SK-N-SH (cell line): ENCODE data around the gene EPB41L4B. TPM values are rescaled to one million over a fixed set of nuclear protein-coding genes. Genes with fewer than 3 reads are reported as not detected.
A peak's percentile ranks its signal among the peaks of the same experiment; 100 is the strongest.

Experiments
- CTCF ChIA-PET: fragments of 300-600, 350-600 bp; formaldehyde crosslinking; extraction: SDS; loops from one replicate; lab custom pipeline; 2021; lab: Yijun Ruan, JAX
- POLR2A ChIA-PET: fragments of 350-600 bp; sonication (Branson Sonifier 250); formaldehyde crosslinking; extraction: SDS; loops from one replicate; lab custom pipeline; 2020; ENCODE audit warnings: antibody characterized with exemption, inconsistent platforms; lab: Yijun Ruan, JAX
- DNase-seq: peaks from one replicate; pipeline ENCODE4 v3.0.0; 2012
- H2AFZ ChIP-seq: fragments of 200-600 bp; sonication (generic); 2 replicates; pipeline ENCODE4 v1.8.1; 2016; ENCODE audit warnings: antibody characterized with exemption, mild to moderate bottlenecking, low read depth
- H3F3A ChIP-seq: fragments of 200-600 bp; sonication (generic); replicated peaks from 2 replicates; pipeline ENCODE3; 2016; ENCODE audit warnings: antibody characterized with exemption, mild to moderate bottlenecking; ENCODE audit not compliant: insufficient read depth
- H3K27ac ChIP-seq, 2 experiments: fragments of 200-500 bp in 1 of 2; fragments of 200-600 bp in 1 of 2; sonication (Bioruptor generic) in 1 of 2; sonication (generic), shearing (Covaris generic) in 1 of 2; 2 replicates each; pipeline versions ENCODE4 v1.5.1 to v1.6.1; 2014 to 2016; ENCODE audit warnings: low read depth in 2 of 2, inconsistent platforms in 1 of 2, low read length in 1 of 2, mild to moderate bottlenecking in 1 of 2, mixed read lengths in 1 of 2
- H3K27me3 ChIP-seq: fragments of 200-600 bp; sonication (generic), shearing (Covaris generic); 2 replicates; pipeline ENCODE4 v1.6.1; 2016; ENCODE audit warnings: mixed run types; ENCODE audit not compliant: insufficient read depth
- H3K36me3 ChIP-seq, 2 experiments: fragments of 200-500 bp in 1 of 2; fragments of 200-600 bp in 1 of 2; sonication (Bioruptor generic) in 1 of 2; sonication (generic) in 1 of 2; replicated peaks in 1 of 2; 2 replicates each; pipeline versions ENCODE3 to v1.5.1; 2014 to 2016; ENCODE audit warnings: low read length in 1 of 2, mild to moderate bottlenecking in 1 of 2; ENCODE audit not compliant: insufficient read depth in 2 of 2, control insufficient read depth in 1 of 2
- H3K4me1 ChIP-seq, 2 experiments: fragments of 200-500 bp in 1 of 2; fragments of 200-600 bp in 1 of 2; sonication (Bioruptor generic) in 1 of 2; sonication (generic), shearing (Covaris generic) in 1 of 2; 2 replicates each; pipeline versions ENCODE4 v1.5.1 to v1.6.1; 2014 to 2016; ENCODE audit warnings: low read depth in 1 of 2, low read length in 1 of 2, mixed run types in 1 of 2; ENCODE audit not compliant: insufficient read depth in 2 of 2, control insufficient read depth in 1 of 2
- H3K4me2 ChIP-seq: fragments of 200-600 bp; sonication (generic), shearing (Covaris generic); 2 replicates; pipeline ENCODE4 v1.6.1; 2017; ENCODE audit warnings: mixed run types
- H3K4me3 ChIP-seq, 2 experiments: fragments of 200-500 bp in 1 of 2; fragments of 200-600 bp in 1 of 2; sonication (Bioruptor generic) in 1 of 2; sonication (generic), shearing (Covaris generic) in 1 of 2; 2 replicates each; pipeline versions ENCODE4 v1.5.1 to v1.8.1; 2014 to 2016; ENCODE audit warnings: low read depth in 2 of 2, inconsistent platforms in 1 of 2, low read length in 1 of 2, mild to moderate bottlenecking in 1 of 2, mixed read lengths in 1 of 2, moderate library complexity in 1 of 2
- H3K79me2 ChIP-seq: fragments of 200-600 bp; sonication (generic); 2 replicates; pipeline ENCODE4 v1.8.1; 2017; ENCODE audit warnings: mild to moderate bottlenecking; ENCODE audit not compliant: insufficient read depth
- H3K9ac ChIP-seq: fragments of 200-600 bp; sonication (generic); 2 replicates; pipeline ENCODE4 v1.6.1; 2017; ENCODE audit warnings: mixed run types
- H3K9me2 ChIP-seq: fragments of 200-600 bp; sonication (generic); 2 replicates; pipeline ENCODE4 v1.6.1; 2017; ENCODE audit warnings: mixed run types
- H3K9me3 ChIP-seq: fragments of 200-600 bp; sonication (generic); 2 replicates; pipeline ENCODE4 v1.6.1; 2017; ENCODE audit warnings: mixed run types, mild to moderate bottlenecking, moderate library complexity
- H4K20me1 ChIP-seq: fragments of 200-600 bp; sonication (generic); 2 replicates; pipeline ENCODE4 v1.6.1; 2017; ENCODE audit warnings: mild to moderate bottlenecking, mixed run types; ENCODE audit not compliant: insufficient read depth
- ELF1 ChIP-seq: IDR thresholded peaks from 2 replicates; pipeline ENCODE4 v1.4.0; 2012
- FOSL2 ChIP-seq: IDR thresholded peaks from 2 replicates; pipeline ENCODE4 v1.4.0; 2012; ENCODE audit warnings: low read depth, mild to moderate bottlenecking, moderate library complexity, borderline replicate concordance
- FOXJ3 ChIP-seq: sonication (generic); formaldehyde crosslinking; IDR thresholded peaks from 2 replicates; pipeline ENCODE4 v1.5.1; 2020; ENCODE audit warnings: mild to moderate bottlenecking, missing genetic modification reagents
- GABPA ChIP-seq: IDR thresholded peaks from 2 replicates; pipeline ENCODE4 v1.4.0; 2012; ENCODE audit warnings: low read depth, mild to moderate bottlenecking
- JUND ChIP-seq: IDR thresholded peaks from 2 replicates; pipeline ENCODE4 v1.4.0; 2012
- MEF2A ChIP-seq: IDR thresholded peaks from 2 replicates; pipeline ENCODE4 v1.4.0; 2012; ENCODE audit warnings: low read depth, borderline replicate concordance
- POLR2AphosphoS5 ChIP-seq: IDR thresholded peaks from 2 replicates; pipeline ENCODE4 v1.6.1; 2012; ENCODE audit warnings: low read depth, low read length
- RCOR1 ChIP-seq: fragments of 150-350 bp; IDR thresholded peaks from 2 replicates; pipeline ENCODE4 v1.6.1; 2017; ENCODE audit warnings: antibody characterized with exemption, low read length
- RFX5 ChIP-seq: IDR thresholded peaks from 2 replicates; pipeline ENCODE4 v1.6.1; 2012; ENCODE audit warnings: mild to moderate bottlenecking, improper control_type of control experiment, low read length
- SIN3A ChIP-seq: IDR thresholded peaks from 2 replicates; pipeline ENCODE4 v1.6.1; 2012; ENCODE audit warnings: low read depth, mild to moderate bottlenecking, low read length, moderate library complexity, borderline replicate concordance
- TCF12 ChIP-seq: IDR thresholded peaks from 2 replicates; pipeline ENCODE4 v1.4.0; 2012
- WGBS: methylation state at CpG from one replicate; pipeline ENCODE4 v1.1.6; 2017; ENCODE audit warnings: low lambda C conversion rate; 5-methylcytosine and 5-hydroxymethylcytosine counted together
- polyA plus RNA-seq, 3 experiments: library from polyadenylated mRNA; depleted of rRNA; stranded (reverse); fragments of >200 nt; gene quantifications; 2 replicates each; pipeline ENCODE4 v1.2.3, GENCODE V29; 2012
- TF ChIP-seq, protein P1 (sequence below): fragments of 150-350 bp; IDR thresholded peaks from 2 replicates; pipeline ENCODE4 v1.6.1; 2017; ENCODE audit warnings: antibody characterized with exemption, low read length, low read depth, borderline replicate concordance
- TF ChIP-seq, protein P2 (sequence below): IDR thresholded peaks from 2 replicates; pipeline ENCODE4; 2012

Gene EPB41L4B
- polyA plus RNA-seq, 1 of the 3 experiments (the other 2 are of a cell fraction) = 0.59 TPM

DNA sequence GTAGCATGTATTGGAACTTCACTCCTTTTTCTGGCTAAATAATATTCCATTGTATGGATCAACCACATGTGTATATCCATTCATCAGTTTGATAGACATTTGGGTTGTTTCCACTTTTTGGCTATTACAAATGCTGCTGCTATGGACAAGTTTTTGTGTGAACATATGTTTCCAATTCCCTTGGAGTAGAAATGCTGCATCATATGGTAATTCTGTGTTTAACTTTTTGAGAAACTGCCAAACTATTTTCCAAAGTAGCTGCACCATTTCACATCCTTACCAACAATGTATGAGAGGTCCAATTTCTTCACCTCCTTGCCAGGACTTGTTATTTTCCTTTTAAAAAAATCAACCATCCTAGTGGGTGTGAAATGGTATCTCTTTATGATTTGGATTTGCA is 162.2 kb downstream of the EPB41L4B start:
- Histone ChIP-seq H3K27me3 (no peaks in the 10 kb centered on the region), H3F3A (no peaks in the 10 kb centered on the region), H3K4me2 (no peak overlapping the region), H3K79me2 (no peaks in the 10 kb centered on the region), H3K9me2 (no peaks in the 10 kb centered on the region), H4K20me1 (no peaks in the 10 kb centered on the region), H3K4me3 (no peak overlapping the region), H3K9ac (no peak overlapping the region), H3K36me3 (no peaks in the 10 kb centered on the region), H3K4me1 (peaks cover 0 to 3% of the 10 kb centered on the region in 2 experiments; a peak in 1 of 4 replicates), H3K27ac (no peak overlapping the region), H2AFZ (no peak overlapping the region), H3K9me3 (no peaks in the 10 kb centered on the region)
- CTCF ChIA-PET = interaction anchor here (1.0 to 2.0 kb wide), 3 partner anchors 9 to 15 kb away, joined by 4 to 5 read pairs (median 4); no protein-coding TSS in a partner anchor
- TF ChIP-seq, protein P1, sequence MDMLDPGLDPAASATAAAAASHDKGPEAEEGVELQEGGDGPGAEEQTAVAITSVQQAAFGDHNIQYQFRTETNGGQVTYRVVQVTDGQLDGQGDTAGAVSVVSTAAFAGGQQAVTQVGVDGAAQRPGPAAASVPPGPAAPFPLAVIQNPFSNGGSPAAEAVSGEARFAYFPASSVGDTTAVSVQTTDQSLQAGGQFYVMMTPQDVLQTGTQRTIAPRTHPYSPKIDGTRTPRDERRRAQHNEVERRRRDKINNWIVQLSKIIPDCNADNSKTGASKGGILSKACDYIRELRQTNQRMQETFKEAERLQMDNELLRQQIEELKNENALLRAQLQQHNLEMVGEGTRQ = no peak
- TF ChIP-seq FOXJ3 (CRISPR knock-in tag) (no peak), TCF12 (peak; percentile 48; the same call in 1 of the 2 replicates)
- TF ChIP-seq, protein P2, sequence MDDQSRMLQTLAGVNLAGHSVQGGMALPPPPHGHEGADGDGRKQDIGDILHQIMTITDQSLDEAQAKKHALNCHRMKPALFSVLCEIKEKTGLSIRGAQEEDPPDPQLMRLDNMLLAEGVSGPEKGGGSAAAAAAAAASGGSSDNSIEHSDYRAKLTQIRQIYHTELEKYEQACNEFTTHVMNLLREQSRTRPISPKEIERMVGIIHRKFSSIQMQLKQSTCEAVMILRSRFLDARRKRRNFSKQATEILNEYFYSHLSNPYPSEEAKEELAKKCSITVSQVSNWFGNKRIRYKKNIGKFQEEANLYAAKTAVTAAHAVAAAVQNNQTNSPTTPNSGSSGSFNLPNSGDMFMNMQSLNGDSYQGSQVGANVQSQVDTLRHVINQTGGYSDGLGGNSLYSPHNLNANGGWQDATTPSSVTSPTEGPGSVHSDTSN = peak; percentile 29; the same call in 1 of the 2 replicates
- POLR2A ChIA-PET = no interaction called here
- no peak for DNase-seq

DNA sequence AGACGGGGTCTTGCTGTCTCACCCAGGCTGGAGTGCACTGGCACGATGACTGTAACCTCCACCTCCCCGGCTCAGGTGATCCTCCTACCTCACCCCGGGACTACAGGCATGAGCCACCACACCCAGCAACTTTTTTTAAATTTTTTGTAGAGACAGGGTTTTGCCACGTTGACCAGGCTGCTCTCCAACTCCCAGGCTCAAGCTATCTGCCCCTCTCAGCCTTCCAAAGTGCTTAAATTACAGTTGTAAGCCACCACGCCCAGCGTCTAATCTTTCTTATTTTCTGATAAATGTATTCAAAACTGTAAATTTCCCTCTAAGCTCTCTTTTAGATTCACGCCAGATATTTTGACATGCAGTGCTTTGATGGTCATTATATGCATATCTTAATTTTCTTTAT is 164.2 kb downstream of the EPB41L4B start:
- DNase-seq = no peak
- H4K20me1 ChIP-seq = no peaks in the 10 kb centered on the region
- H3K27ac ChIP-seq = no peak overlapping the region
- H2AFZ ChIP-seq = no peak overlapping the region
- H3K79me2 ChIP-seq = no peaks in the 10 kb centered on the region
- TF ChIP-seq FOSL2 = no peak
- no peak for TF ChIP-seq RFX5
- no peak for TF ChIP-seq MEF2A
- TF ChIP-seq GABPA = no peak
- no peak for TF ChIP-seq SIN3A
- TF ChIP-seq JUND = no peak
- TF ChIP-seq ELF1 = no peak
- TF ChIP-seq RCOR1 = no peak
- no peak for TF ChIP-seq POLR2AphosphoS5
- TF ChIP-seq, all 33 proteins: peak for 0
- Histone ChIP-seq H3K4me3 (no peak overlapping the region), H3F3A (no peaks in the 10 kb centered on the region), H3K9ac (no peak overlapping the region), H3K27me3 (no peaks in the 10 kb centered on the region), H3K36me3 (no peaks in the 10 kb centered on the region), H3K9me3 (no peaks in the 10 kb centered on the region), H3K4me1 (peaks cover 0 to 3% of the 10 kb centered on the region in 2 experiments; a peak in 1 of 4 replicates), H3K4me2 (no peak overlapping the region), H3K9me2 (no peaks in the 10 kb centered on the region)
- 76% methylated on average over 8 of the region's 8 CpGs for WGBS
- CTCF ChIA-PET = interaction anchor here (1.1 kb wide), 1 partner anchor 9 kb away, joined by 3 read pairs; no protein-coding TSS in a partner anchor
- POLR2A ChIA-PET = no interaction called here
